A673 (cell line): ENCODE measurements around the gene MMD. TPM values are rescaled to one million over a fixed set of nuclear protein-coding genes. Genes with fewer than 3 reads are reported as not detected.

Experiments used
- BruUV-seq: library from RNA; stranded (reverse); fragments of 400-500 nt; replicated peaks from 2 replicates; lab custom pipeline; 2021; lab: Mats Ljungman, UMichigan
- CTCF ChIA-PET: fragments of 300-600 bp; sonication (Branson Sonifier 250); formaldehyde crosslinking; loops from one replicate; lab custom pipeline; 2022; ENCODE audit warnings: antibody characterized with exemption; lab: Charles Lee
- POLR2A ChIA-PET: fragments of 300-600 bp; sonication (Branson Sonifier 250); formaldehyde crosslinking; loops from one replicate; lab custom pipeline; 2022; ENCODE audit warnings: antibody characterized with exemption; ENCODE audit not compliant: low non-redundant PET; lab: Charles Lee
- DNase-seq: peaks from one replicate; pipeline ENCODE4 v3.0.0-alpha.2; 2015; ENCODE audit warnings: low spot score
- H3K27ac ChIP-seq: fragments of 200-600 bp; sonication (generic); 2 replicates; pipeline ENCODE4 v1.5.1; 2016; ENCODE audit warnings: mixed run types, low read depth, mild to moderate bottlenecking, mixed read lengths, antibody characterized with exemption, low read length; ENCODE audit not compliant: poor library complexity, severe bottlenecking
- H3K27me3 ChIP-seq: fragments of 200-600 bp; sonication (generic); replicated peaks from 2 replicates; pipeline ENCODE4 v1.6.1; 2017; ENCODE audit warnings: mixed run types, low read depth, mild to moderate bottlenecking, mixed read lengths, antibody characterized with exemption, low read length; ENCODE audit not compliant: insufficient read depth, poor library complexity
- H3K36me3 ChIP-seq: fragments of 200-600 bp; sonication (generic); 2 replicates; pipeline ENCODE4 v1.6.1; 2016; ENCODE audit warnings: mixed run types, mild to moderate bottlenecking, mixed read lengths, antibody characterized with exemption, low read length; ENCODE audit not compliant: insufficient read depth, poor library complexity, severe bottlenecking
- H3K4me1 ChIP-seq: fragments of 200-600 bp; sonication (generic); 2 replicates; pipeline ENCODE4 v1.6.1; 2017; ENCODE audit warnings: mixed run types, mild to moderate bottlenecking, mixed read lengths, antibody characterized with exemption, low read length; ENCODE audit not compliant: insufficient read depth, poor library complexity, severe bottlenecking
- H3K4me3 ChIP-seq: fragments of 200-600 bp; sonication (generic); 2 replicates; pipeline ENCODE4 v1.5.1; 2016; ENCODE audit warnings: low read depth, mixed run types, mild to moderate bottlenecking, mixed read lengths, low read length; ENCODE audit not compliant: poor library complexity, severe bottlenecking
- H3K9me3 ChIP-seq: fragments of 200-600 bp; sonication (generic); 2 replicates; pipeline ENCODE4 v1.6.1; 2016; ENCODE audit warnings: mixed run types, low read depth, mild to moderate bottlenecking, mixed read lengths, antibody characterized with exemption, low read length; ENCODE audit not compliant: poor library complexity, severe bottlenecking
- EZH2 ChIP-seq: fragments of 200-600 bp; sonication (generic); IDR thresholded peaks from 2 replicates; pipeline ENCODE4 v1.6.1; 2017; ENCODE audit warnings: borderline replicate concordance, low read depth, mild to moderate bottlenecking, mixed read lengths, antibody characterized with exemption, low read length; ENCODE audit not compliant: poor library complexity, severe bottlenecking
- intact Hi-C: fragments of 100-400 bp; cut with micrococcal nuclease; formaldehyde crosslinking; loops from one replicate; pipeline ENCODE4 v1.10.0; 2022; ENCODE audit not compliant: unreplicated experiment
- total RNA-seq: library from RNA; stranded (reverse); gene quantifications from 2 replicates; pipeline ENCODE4 v1.2.3, GENCODE V29; 2021
- TF ChIP-seq, protein P1 (sequence below): fragments of 300-800, 200-600 bp; sonication (generic); conservative IDR thresholded peaks from 2 replicates; pipeline ENCODE4 v1.5.1; 2017; ENCODE audit warnings: low read depth, mild to moderate bottlenecking, antibody characterized with exemption, low read length, moderate library complexity, mixed read lengths

MMD gene
- total RNA-seq, 1 experiment from 2014 or later = 24.9 TPM

DNA sequence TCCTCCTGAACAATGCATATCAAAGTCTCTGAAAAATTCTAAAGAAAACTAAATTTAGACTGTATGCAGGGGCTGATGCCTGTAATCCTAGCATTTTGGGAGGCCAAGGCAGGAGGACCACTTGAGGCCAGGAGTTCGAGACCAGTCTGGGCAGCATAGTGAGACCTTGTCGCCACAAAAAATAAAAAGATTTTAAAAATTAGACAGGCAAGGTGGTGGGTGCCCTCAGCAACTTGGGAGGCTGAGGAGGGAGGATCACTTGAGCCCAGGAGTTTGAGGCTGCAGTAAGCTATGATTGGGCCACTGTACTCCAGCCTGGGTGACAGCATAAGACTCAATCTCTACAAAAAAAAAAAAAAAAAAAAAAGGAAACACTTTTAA is 30.1 kb upstream of the MMD start:
- CTCF ChIA-PET = interaction anchor here (0.6 to 0.7 kb wide), 2 partner anchors 42 to 266 kb away, joined by 5 to 10 read pairs; no protein-coding TSS in a partner anchor
- intact Hi-C loops = loop anchor here (5.0 kb wide), 1 partner anchor 244 kb away; no protein-coding TSS in a partner anchor
- Histone ChIP-seq H3K27ac (peak overlapping the region; percentile 31), H3K9me3 (no peaks in the 10 kb centered on the region), H3K36me3 (no peaks in the 10 kb centered on the region), H3K4me3 (no peak overlapping the region), H3K27me3 (no peaks in the 10 kb centered on the region), H3K4me1 (peaks cover 60% of the 10 kb centered on the region)
- TF ChIP-seq, protein P1, sequence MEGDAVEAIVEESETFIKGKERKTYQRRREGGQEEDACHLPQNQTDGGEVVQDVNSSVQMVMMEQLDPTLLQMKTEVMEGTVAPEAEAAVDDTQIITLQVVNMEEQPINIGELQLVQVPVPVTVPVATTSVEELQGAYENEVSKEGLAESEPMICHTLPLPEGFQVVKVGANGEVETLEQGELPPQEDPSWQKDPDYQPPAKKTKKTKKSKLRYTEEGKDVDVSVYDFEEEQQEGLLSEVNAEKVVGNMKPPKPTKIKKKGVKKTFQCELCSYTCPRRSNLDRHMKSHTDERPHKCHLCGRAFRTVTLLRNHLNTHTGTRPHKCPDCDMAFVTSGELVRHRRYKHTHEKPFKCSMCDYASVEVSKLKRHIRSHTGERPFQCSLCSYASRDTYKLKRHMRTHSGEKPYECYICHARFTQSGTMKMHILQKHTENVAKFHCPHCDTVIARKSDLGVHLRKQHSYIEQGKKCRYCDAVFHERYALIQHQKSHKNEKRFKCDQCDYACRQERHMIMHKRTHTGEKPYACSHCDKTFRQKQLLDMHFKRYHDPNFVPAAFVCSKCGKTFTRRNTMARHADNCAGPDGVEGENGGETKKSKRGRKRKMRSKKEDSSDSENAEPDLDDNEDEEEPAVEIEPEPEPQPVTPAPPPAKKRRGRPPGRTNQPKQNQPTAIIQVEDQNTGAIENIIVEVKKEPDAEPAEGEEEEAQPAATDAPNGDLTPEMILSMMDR = no peak
- no peak for TF ChIP-seq EZH2
- DNase-seq = no peak
- POLR2A ChIA-PET = interaction anchor here (0.6 kb wide), 1 partner anchor 247 kb away, joined by 7 read pairs; no protein-coding TSS in a partner anchor
- BruUV-seq = no TSS peak

DNA sequence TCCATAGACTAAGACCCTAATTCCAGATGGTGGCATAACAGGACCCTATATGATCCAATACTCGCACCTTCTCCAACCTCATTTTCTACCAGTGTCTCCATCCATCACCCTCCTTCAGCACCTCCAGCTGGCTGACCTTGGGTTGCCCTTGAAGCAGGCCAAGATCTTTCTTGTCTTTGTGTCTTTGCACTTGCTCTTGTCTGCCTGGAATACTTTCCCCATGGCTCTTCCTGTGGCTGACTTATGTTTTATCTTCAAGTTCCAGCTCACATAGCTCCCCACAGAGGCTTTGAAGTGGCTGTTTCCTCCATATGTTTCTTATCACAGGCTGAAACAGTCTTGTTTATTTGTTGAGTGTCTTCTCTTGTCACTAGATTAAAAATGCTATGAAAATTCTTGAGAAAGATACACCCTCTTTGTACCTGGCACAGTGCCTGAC is 29.6 kb upstream of the MMD start:
- Histone ChIP-seq H3K27ac (peak overlapping the region; percentile 31), H3K4me1 (peaks cover 55% of the 10 kb centered on the region), H3K27me3 (no peaks in the 10 kb centered on the region), H3K4me3 (no peak overlapping the region), H3K9me3 (no peaks in the 10 kb centered on the region), H3K36me3 (no peaks in the 10 kb centered on the region)
- ChIA-PET POLR2A (interaction anchor here (0.6 kb wide), 1 partner anchor 246 kb away, joined by 7 read pairs; no protein-coding TSS in a partner anchor), CTCF (interaction anchor here (0.7 kb wide), 1 partner anchor 266 kb away, joined by 5 read pairs; no protein-coding TSS in a partner anchor)
- no TSS peak for BruUV-seq
- no peak for TF ChIP-seq EZH2
- TF ChIP-seq, protein P1 = no peak
- intact Hi-C loops = loop anchor here (5.0 kb wide), 1 partner anchor 244 kb away; no protein-coding TSS in a partner anchor
- peak; percentile 95 for DNase-seq

DNA sequence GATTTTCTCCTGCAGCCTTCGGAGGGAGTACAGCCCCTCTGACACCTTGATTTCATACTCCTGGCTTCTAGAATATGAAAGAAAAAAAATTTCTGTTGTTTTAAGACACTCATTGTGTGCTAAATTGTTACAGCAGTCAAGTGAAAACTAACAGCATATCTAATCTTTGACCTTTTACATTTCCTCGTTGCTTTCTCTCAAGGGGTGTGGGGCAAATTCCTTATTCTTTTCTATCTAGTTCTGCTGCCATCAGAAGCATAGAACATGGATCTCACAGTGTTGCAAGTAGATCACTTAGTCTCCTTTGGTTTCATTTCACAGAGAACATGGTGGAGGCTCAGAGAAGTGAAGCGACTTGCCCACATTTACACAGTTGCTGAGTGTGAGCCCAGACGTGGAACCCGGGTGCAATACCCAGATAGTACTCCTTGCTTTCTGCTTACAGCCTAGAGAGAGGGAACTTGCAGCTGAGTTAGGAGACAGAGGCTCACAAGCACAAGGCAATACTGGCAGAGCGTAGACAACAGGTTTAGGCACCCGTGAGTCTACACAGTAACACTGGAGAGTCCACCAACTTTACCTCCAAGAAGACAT is 28.7 kb upstream of the MMD start:
- TF ChIP-seq, protein P1 = no peak
- no peak for TF ChIP-seq EZH2
- DNase-seq = no peak
- H3K36me3 ChIP-seq = no peaks in the 10 kb centered on the region
- BruUV-seq = no TSS peak
- no peak overlapping the region for H3K4me3 ChIP-seq
- no peak overlapping the region for H3K27ac ChIP-seq
- ChIA-PET CTCF (no interaction called here), POLR2A (no interaction called here)
- no peaks in the 10 kb centered on the region for H3K27me3 ChIP-seq
- peaks cover 52% of the 10 kb centered on the region for H3K4me1 ChIP-seq
- H3K9me3 ChIP-seq = no peaks in the 10 kb centered on the region
- intact Hi-C loops = loop anchor here (5.0 kb wide), 1 partner anchor 243 kb away; no protein-coding TSS in a partner anchor
